ENCODE results near the gene MLXIP. TPM values are rescaled to one million over a fixed set of nuclear protein-coding genes. Genes with fewer than 3 reads are reported as not detected.
A peak's percentile ranks its signal among the peaks of the same experiment; 100 is the strongest.

MLXIP gene
- total and polyA plus RNA-seq, 9 of the 15 experiments (the other 6 are each of a cell fraction or from before 2014, with no cell fraction given): 2.2 to 66.3 (median 18.1) TPM

- TF ChIP-seq ZMIZ1 (IDR thresholded peaks at IDR 0.05; ENCODE audit: low read depth in 2 of 2, low read length in 2 of 2) (0 out of 4 replicates have a peak, but pooled peaks of 1 of the 2 experiments have one; percentile 25), GATA2 (CRISPR knock-in tag; IDR thresholded peaks at IDR 0.05) (peak; percentile 25; the same call in 1 of the 2 replicates), TEAD1 (CRISPR knock-in tag; IDR thresholded peaks at IDR 0.05) (no peak), SFPQ (IDR thresholded peaks at IDR 0.05; ENCODE audit: low read depth, low read length) (no peak), STAT6 (CRISPR knock-in tag; IDR thresholded peaks at IDR 0.05) (no peak), FOSL1 (tag; conservative IDR thresholded peaks at IDR 0.05) (peak; percentile 19; the same call in 1 of the 2 replicates), EP300 (IDR thresholded peaks at IDR 0.05; ENCODE audit: low read length) (peak; percentile 8; the same call in 1 of the 2 replicates), SMARCA4 (IDR thresholded peaks at IDR 0.05) (0 out of 2 replicates have a peak, but pooled peaks have one; percentile 28), NEUROD1 (IDR thresholded peaks at IDR 0.05; ENCODE audit: borderline replicate concordance, low read depth, low read length, partially characterized antibody) (peak; percentile 92), SUPT5H (IDR thresholded peaks at IDR 0.05) (no peak), MAFK (IDR thresholded peaks at IDR 0.05; ENCODE audit: low read length) (peak; percentile 12; the same call in 1 of the 2 replicates), FOXJ2 (tag; IDR thresholded peaks at IDR 0.05) (peak; percentile 95), TAL1 (IDR thresholded peaks at IDR 0.05) (0 out of 2 replicates have a peak, but pooled peaks have one; percentile 11), MNT (conservative IDR thresholded peaks at IDR 0.05) (peak; percentile 27 to 69; a peak in 3 of 4 replicates), ASH1L (IDR thresholded peaks at IDR 0.05; ENCODE audit: borderline replicate concordance, low read depth, partially characterized antibody) (no peak), BCL6 (CRISPR knock-in tag; IDR thresholded peaks at IDR 0.05) (no peak)
Measured at GRCh38 chr12:122072031-122072970, 6.3 kb upstream of the MLXIP start (continued).

Measured in K562 (cell line).